ENCODE measurements around the gene TAP2. TPM values are rescaled to one million over a fixed set of nuclear protein-coding genes. Genes with fewer than 3 reads are reported as not detected.
A peak's percentile ranks its signal among the peaks of the same experiment; 100 is the strongest.

The TAP2 gene
- total and polyA plus RNA-seq, 2 of the 13 experiments (the other 11 are each of a cell fraction or from before 2014, with no cell fraction given) = 10.3 to 17.6 TPM

DNA sequence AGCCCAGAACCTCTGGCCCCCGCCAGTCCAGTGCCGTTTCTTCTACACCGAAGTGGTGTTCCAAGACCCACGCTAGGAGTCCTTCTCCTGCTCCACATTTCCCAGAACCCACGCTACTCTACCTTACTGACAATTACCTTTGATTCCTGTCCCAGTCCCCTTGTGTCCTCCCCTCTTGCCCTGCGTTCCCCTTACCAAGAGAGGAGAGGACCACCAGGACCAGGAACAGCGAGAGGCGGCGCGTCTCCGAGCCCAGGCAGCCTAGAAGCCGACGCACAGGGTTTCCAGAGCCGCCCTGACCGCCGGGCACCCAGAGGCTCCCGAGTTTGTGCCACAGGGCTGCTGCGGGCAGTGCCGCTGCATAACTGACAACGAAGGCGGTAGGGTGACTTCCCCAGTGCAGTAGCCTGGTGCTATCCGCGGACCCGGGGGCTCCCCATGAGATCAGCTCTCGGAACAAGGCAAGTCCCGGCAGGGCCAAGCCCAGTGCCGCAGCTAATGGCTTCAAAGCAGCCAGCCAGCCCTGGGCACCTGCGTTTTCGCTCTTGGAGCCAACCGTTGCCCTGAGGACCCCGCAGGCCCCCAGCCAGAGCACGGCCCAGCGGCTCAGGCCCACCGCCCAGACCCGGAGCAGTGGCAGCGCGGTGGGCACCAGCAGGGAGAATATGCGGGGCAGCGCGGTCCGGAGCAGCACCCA lies 14.5 kb upstream of the TAP2 start (continued):
- TF ChIP-seq, protein P1, sequence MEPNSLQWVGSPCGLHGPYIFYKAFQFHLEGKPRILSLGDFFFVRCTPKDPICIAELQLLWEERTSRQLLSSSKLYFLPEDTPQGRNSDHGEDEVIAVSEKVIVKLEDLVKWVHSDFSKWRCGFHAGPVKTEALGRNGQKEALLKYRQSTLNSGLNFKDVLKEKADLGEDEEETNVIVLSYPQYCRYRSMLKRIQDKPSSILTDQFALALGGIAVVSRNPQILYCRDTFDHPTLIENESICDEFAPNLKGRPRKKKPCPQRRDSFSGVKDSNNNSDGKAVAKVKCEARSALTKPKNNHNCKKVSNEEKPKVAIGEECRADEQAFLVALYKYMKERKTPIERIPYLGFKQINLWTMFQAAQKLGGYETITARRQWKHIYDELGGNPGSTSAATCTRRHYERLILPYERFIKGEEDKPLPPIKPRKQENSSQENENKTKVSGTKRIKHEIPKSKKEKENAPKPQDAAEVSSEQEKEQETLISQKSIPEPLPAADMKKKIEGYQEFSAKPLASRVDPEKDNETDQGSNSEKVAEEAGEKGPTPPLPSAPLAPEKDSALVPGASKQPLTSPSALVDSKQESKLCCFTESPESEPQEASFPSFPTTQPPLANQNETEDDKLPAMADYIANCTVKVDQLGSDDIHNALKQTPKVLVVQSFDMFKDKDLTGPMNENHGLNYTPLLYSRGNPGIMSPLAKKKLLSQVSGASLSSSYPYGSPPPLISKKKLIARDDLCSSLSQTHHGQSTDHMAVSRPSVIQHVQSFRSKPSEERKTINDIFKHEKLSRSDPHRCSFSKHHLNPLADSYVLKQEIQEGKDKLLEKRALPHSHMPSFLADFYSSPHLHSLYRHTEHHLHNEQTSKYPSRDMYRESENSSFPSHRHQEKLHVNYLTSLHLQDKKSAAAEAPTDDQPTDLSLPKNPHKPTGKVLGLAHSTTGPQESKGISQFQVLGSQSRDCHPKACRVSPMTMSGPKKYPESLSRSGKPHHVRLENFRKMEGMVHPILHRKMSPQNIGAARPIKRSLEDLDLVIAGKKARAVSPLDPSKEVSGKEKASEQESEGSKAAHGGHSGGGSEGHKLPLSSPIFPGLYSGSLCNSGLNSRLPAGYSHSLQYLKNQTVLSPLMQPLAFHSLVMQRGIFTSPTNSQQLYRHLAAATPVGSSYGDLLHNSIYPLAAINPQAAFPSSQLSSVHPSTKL (CRISPR knock-in tag; IDR thresholded peaks at IDR 0.05) = no peak
- TF ChIP-seq, protein P2, sequence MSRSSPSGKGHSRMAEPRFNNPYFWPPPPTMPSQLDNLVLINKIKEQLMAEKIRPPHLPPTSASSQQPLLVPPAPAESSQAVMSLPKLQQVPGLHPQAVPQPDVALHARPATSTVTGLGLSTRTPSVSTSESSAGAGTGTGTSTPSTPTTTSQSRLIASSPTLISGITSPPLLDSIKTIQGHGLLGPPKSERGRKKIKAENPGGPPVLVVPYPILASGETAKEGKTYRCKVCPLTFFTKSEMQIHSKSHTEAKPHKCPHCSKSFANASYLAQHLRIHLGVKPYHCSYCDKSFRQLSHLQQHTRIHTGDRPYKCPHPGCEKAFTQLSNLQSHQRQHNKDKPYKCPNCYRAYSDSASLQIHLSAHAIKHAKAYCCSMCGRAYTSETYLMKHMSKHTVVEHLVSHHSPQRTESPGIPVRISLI (CRISPR knock-in tag; IDR thresholded peaks at IDR 0.05; ENCODE audit: borderline replicate concordance) = no peak
- TF ChIP-seq, protein P3, sequence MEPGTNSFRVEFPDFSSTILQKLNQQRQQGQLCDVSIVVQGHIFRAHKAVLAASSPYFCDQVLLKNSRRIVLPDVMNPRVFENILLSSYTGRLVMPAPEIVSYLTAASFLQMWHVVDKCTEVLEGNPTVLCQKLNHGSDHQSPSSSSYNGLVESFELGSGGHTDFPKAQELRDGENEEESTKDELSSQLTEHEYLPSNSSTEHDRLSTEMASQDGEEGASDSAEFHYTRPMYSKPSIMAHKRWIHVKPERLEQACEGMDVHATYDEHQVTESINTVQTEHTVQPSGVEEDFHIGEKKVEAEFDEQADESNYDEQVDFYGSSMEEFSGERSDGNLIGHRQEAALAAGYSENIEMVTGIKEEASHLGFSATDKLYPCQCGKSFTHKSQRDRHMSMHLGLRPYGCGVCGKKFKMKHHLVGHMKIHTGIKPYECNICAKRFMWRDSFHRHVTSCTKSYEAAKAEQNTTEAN (CRISPR knock-in tag; conservative IDR thresholded peaks at IDR 0.05) = no peak
- TF ChIP-seq ZNF564 (CRISPR knock-in tag; IDR thresholded peaks at IDR 0.05) = peak; percentile 83
- TF ChIP-seq NCOA1 (CRISPR knock-in tag; IDR thresholded peaks at IDR 0.05) = no peak
- no peak for TF ChIP-seq RFX3 (CRISPR knock-in tag; IDR thresholded peaks at IDR 0.05)
- no peak for TF ChIP-seq ATF1 (CRISPR knock-in tag; IDR thresholded peaks at IDR 0.05)
- TF ChIP-seq, protein P4, sequence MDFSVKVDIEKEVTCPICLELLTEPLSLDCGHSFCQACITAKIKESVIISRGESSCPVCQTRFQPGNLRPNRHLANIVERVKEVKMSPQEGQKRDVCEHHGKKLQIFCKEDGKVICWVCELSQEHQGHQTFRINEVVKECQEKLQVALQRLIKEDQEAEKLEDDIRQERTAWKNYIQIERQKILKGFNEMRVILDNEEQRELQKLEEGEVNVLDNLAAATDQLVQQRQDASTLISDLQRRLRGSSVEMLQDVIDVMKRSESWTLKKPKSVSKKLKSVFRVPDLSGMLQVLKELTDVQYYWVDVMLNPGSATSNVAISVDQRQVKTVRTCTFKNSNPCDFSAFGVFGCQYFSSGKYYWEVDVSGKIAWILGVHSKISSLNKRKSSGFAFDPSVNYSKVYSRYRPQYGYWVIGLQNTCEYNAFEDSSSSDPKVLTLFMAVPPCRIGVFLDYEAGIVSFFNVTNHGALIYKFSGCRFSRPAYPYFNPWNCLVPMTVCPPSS (IDR thresholded peaks at IDR 0.05) = no peak
- TF ChIP-seq, protein P5, sequence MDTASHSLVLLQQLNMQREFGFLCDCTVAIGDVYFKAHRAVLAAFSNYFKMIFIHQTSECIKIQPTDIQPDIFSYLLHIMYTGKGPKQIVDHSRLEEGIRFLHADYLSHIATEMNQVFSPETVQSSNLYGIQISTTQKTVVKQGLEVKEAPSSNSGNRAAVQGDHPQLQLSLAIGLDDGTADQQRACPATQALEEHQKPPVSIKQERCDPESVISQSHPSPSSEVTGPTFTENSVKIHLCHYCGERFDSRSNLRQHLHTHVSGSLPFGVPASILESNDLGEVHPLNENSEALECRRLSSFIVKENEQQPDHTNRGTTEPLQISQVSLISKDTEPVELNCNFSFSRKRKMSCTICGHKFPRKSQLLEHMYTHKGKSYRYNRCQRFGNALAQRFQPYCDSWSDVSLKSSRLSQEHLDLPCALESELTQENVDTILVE (CRISPR knock-in tag; IDR thresholded peaks at IDR 0.05) = no peak
- no peak for TF ChIP-seq PAF1 (CRISPR knock-in tag; IDR thresholded peaks at IDR 0.05)
- peak; percentile 10; the same call in 1 of the 2 replicates for TF ChIP-seq HOXD1 (CRISPR knock-in tag; IDR thresholded peaks at IDR 0.05)
- no peak for TF ChIP-seq PHF5A (CRISPR knock-in tag; IDR thresholded peaks at IDR 0.05; ENCODE audit: low read depth, unreplicated experiment)
- TF ChIP-seq ZNF839 (CRISPR knock-in tag; IDR thresholded peaks at IDR 0.05; ENCODE audit: borderline replicate concordance) = peak; percentile 62
- TF ChIP-seq, protein P6, sequence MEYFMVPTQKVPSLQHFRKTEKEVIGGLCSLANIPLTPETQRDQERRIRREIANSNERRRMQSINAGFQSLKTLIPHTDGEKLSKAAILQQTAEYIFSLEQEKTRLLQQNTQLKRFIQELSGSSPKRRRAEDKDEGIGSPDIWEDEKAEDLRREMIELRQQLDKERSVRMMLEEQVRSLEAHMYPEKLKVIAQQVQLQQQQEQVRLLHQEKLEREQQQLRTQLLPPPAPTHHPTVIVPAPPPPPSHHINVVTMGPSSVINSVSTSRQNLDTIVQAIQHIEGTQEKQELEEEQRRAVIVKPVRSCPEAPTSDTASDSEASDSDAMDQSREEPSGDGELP (IDR thresholded peaks at IDR 0.05; ENCODE audit: borderline replicate concordance, low read depth) = no peak
- TF ChIP-seq, protein P7, sequence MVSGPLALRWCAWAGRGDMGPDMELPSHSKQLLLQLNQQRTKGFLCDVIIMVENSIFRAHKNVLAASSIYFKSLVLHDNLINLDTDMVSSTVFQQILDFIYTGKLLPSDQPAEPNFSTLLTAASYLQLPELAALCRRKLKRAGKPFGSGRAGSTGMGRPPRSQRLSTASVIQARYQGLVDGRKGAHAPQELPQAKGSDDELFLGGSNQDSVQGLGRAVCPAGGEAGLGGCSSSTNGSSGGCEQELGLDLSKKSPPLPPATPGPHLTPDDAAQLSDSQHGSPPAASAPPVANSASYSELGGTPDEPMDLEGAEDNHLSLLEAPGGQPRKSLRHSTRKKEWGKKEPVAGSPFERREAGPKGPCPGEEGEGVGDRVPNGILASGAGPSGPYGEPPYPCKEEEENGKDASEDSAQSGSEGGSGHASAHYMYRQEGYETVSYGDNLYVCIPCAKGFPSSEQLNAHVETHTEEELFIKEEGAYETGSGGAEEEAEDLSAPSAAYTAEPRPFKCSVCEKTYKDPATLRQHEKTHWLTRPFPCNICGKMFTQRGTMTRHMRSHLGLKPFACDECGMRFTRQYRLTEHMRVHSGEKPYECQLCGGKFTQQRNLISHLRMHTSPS (CRISPR knock-in tag; IDR thresholded peaks at IDR 0.05; ENCODE audit: low read depth) = no peak; the same call in 1 of the 2 replicates
- no peak for TF ChIP-seq RARA (CRISPR knock-in tag; IDR thresholded peaks at IDR 0.05)
- no peak for TF ChIP-seq ELF4 (CRISPR knock-in tag; IDR thresholded peaks at IDR 0.05; ENCODE audit: borderline replicate concordance)
- TF ChIP-seq ZNF546 (CRISPR knock-in tag; conservative IDR thresholded peaks at IDR 0.05) = no peak
